AG09319 (cell line): ENCODE data around the gene KLHL25.
"Not testable (repeated sequence)": the region's sequence is repeated elsewhere in the genome, so short reads cannot be mapped to it uniquely, and the experiment has no call there.

Experiments used
- DNase-seq: peaks from one replicate; pipeline ENCODE4 v3.0.0-alpha.2; 2010; ENCODE audit warnings: low read depth; ENCODE audit errors: extremely low read depth
- TF ChIP-seq, protein P1 (sequence below): IDR thresholded peaks from 2 replicates; pipeline ENCODE4 v1.5.1; 2011; ENCODE audit warnings: low read depth, mild to moderate bottlenecking, inconsistent platforms, low read length, moderate library complexity

Gene KLHL25

GRCh38 chr15:85800478-85801123, 5.9 kb upstream of the KLHL25 start:
- TF ChIP-seq, protein P1, sequence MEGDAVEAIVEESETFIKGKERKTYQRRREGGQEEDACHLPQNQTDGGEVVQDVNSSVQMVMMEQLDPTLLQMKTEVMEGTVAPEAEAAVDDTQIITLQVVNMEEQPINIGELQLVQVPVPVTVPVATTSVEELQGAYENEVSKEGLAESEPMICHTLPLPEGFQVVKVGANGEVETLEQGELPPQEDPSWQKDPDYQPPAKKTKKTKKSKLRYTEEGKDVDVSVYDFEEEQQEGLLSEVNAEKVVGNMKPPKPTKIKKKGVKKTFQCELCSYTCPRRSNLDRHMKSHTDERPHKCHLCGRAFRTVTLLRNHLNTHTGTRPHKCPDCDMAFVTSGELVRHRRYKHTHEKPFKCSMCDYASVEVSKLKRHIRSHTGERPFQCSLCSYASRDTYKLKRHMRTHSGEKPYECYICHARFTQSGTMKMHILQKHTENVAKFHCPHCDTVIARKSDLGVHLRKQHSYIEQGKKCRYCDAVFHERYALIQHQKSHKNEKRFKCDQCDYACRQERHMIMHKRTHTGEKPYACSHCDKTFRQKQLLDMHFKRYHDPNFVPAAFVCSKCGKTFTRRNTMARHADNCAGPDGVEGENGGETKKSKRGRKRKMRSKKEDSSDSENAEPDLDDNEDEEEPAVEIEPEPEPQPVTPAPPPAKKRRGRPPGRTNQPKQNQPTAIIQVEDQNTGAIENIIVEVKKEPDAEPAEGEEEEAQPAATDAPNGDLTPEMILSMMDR = no peak
- DNase-seq = no peak

GRCh38 chr15:85796371-85796770, 1.6 kb upstream of the KLHL25 start:
- DNase-seq = not testable (repeated sequence)

- TF ChIP-seq, protein P1 = no peak
- DNase-seq = no peak
Measured at GRCh38 chr15:85795337-85796305, 896 bp upstream of the KLHL25 start.

GRCh38 chr15:85793641-85794597, 806 bp downstream of the KLHL25 start:
- TF ChIP-seq, protein P1 = no peak
- DNase-seq = no peak

GRCh38 chr15:85792912-85793590, 1.7 kb downstream of the KLHL25 start:
- TF ChIP-seq, protein P1 = no peak
- no peak for DNase-seq

DNA sequence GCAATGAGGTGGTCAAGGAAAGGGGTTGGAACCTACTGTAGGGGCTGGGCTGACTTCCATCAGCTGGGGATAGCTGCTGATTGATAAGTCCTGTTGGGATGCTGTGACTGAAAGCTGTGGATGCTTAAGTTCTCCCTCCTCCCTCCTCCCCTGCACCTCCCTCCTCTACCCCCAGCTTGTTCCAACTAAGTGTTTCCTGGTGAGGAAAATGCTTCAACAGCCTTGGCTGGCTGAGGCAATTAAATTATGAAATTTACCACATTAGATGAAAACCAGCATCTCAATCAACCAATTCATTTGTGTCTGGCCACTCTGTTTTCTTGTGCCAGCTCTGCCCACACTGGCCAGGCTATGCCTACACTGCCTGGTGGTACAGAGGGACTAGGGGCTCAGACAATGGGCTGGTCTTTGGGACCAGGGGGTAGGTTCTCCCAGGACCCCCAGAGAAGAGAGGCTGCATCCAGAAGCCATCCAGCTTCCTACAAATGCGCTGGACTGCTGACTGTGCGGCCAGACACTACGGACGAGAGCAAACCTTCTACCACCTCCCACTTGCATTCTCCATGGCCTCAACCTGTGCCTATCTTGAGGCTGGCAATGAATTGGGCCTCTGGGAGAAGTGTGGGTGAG, 2.5 kb downstream of the KLHL25 start:
- no peak for DNase-seq
- TF ChIP-seq, protein P1 = no peak
